GM21447 (cell line): ENCODE results near the gene KLHL36.
"Not testable (repeated sequence)": the region's sequence is repeated elsewhere in the genome, so short reads cannot be mapped to it uniquely, and the experiment has no call there.

Experiments
- ATAC-seq: cut with Tn5 transposase; IDR thresholded peaks from one replicate; pipeline ENCODE4 v1.9.1; 2021; ENCODE audit not compliant: unreplicated experiment

Gene KLHL36

GRCh38 chr16:84614968-84615813 is 33.1 kb upstream of the KLHL36 start:
- no peak for ATAC-seq

DNA sequence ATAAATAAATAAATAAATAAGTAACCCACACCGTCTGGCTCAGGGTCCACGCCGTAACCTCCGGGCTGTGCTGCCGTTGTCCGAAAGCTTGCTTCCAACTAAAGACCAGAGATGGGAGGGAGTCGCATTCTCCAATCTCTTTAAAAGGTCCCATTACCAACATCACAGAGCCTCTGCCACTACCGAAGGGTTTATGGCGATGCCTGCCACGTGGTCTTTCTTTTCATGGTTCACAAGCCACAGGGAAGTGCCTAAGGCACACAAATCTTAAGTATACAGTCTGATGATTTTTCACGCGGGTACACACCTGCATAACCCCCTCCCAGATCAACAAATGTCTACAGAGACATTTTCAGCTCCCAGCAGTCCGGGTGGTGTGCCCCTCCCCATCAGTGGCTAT is 31.8 kb upstream of the KLHL36 start:
- no peak for ATAC-seq

DNA sequence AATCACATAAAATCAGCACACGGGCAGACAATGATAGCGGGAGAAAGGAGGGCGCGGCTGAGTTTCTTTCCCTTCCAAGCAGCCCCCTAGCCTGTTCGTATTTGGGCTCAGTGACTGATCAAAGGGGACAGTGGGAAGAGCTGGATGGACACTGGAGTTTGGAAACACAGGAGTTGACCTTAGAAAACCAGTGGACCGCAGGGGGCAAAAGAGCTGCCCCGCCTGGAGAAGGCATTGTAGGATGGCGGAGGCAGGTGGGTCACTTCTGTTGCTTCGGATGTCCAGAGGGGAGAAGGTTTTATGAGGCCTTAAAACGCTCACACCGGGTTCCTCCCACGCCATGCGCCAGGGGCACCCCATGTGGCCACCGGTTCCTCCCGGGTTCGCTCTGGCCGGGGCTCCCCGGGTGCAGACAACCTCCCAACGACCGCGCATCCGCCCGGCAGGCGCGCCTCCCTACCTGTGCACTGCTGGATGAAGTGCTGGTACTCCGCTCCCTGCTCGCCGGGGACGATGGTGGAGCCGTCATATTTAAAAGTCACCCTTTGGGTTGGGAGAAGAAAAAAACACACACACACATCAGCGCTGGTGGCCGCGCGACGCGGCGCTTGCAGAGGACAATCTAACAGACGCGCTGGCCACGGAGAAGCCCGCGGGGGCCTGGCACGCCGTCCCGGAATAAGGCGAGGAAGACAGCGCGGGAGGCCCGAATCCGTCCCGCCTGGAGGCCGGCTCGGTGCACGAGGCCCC is 31.1 kb upstream of the KLHL36 start:
- peak; percentile 42 for ATAC-seq

DNA sequence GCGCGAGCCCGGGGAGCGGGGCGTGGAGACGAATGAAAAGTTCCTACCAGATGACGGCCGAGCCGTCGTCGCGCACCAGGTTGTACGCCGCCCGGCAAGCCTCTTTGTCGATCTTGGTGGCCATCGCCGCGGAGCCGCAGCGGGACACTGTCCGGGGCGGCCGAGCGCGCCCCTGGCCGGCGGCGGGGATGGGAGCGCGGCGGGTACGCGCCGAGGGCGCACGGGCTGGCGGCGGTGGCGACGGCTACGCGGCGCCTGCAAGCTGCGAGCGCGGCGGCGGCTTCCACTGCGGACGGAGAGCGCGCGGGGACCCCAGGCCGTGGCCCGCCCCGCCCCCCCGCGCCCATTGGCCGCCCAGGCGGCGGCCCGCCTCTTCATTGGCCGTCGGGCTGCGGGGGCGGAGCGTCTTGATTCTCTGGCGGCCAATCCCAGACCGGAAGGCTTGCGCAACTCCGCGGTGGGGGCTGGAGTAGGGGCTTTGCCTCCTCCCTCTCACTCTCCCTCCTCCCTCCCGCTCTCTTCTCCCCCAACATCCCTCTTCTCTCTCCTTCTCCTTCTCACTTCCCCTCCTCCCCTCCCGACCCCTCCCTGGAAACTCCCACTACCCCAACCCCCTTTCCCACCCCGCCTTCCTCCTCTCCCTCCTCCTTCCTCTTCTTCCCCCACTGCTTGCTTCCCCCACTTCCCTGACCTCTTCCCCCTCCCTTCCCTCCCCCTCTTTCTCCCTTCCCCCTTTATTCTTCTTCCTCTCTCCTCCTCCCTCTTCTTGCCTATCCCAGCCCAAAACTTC is 30.3 kb upstream of the KLHL36 start, which contains the start of gene COTL1:
TSS of gene COTL1 (minus strand) at position 288 of the 790 bp plus-strand sequence. CDS start at position 124, 164 bp downstream.
- peak; percentile 71 for ATAC-seq

GRCh38 chr16:84618581-84619460 is 29.5 kb upstream of the KLHL36 start:
- ATAC-seq: no peak

DNA sequence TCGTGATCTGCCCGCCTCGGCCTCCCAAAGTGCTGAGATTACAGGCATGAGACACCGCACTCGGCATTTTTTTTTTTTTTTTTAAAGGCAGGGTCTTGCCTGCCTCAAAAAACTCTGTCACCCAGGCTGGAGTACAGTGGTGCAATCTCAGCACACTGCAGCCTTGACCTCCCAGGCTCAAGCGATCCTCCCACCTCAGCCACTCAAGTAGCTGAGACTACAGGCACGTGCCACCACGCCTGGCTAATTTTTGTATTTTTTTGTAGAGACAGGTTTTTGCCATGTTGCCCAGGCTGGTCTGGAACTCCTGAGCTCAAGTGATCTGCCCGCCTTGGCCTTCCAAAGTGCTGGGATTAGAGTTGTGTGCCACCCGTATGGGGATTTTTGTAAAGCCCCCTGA is 27.4 kb upstream of the KLHL36 start:
- ATAC-seq: not testable (repeated sequence)

GRCh38 chr16:84625556-84625955 is 22.8 kb upstream of the KLHL36 start:
- ATAC-seq: no peak

DNA sequence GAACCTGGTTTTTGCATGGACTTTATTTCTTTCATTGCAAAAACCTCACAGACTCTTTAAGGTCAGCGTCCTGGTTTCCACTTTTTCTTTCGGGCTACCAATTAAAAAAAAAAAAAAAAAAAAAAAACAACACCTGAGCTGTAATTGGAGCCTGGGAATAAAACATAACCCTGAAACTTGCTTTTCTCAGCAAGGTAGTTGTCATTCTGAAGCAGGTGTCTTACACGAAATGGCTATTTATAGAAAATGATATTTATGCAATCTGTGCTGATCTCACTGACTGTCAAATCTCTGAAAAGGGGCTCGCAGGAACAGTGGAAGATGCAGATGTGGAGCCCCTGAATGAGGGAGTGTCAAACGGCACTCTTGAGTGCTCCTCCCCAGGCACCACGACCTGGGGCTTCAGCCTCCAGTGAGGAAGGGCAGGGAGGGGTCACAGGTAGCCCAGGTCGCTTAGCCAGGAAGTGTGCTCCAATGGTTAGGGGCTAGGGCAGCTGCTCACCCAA is 20.0 kb upstream of the KLHL36 start:
- no peak for ATAC-seq

DNA sequence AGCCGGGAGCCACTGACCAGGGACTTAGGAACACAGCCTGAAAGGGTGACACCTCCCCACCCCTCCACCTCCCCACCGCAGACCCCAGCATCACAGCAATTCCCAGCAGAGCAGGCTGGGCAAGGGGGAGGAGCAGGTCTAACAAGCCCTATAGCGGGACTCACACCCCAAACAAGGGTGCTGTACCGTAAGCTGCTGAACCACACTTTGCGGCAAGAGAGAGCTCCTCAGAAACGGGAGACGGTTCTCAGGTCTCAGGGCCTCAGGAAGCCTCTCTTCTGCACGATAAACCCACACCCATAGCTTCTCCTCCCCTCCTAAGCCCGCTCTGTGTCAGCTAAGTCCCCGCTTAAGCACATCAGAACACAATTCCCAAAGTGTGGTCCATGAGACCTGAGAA is 18.7 kb upstream of the KLHL36 start:
- ATAC-seq: no peak

DNA sequence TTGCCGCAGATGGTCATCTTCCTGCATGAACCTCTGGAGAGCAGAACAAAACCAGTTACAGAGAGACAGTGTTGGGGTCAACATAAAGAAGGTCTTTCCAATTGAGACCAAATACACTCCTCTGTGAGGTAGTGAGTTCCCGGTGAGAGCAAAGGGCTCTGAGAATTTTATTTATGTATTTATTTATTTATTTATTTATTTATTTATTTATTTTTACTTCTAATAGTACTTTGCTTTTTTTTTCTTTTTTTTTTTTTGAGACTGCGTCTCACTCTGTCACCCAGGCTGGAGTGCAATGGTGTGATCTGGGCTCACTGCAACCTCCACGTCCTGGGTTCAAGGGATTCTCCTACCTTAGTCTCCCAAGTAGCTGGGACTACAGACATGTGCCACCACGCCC is 18.3 kb upstream of the KLHL36 start:
- ATAC-seq: no peak

DNA sequence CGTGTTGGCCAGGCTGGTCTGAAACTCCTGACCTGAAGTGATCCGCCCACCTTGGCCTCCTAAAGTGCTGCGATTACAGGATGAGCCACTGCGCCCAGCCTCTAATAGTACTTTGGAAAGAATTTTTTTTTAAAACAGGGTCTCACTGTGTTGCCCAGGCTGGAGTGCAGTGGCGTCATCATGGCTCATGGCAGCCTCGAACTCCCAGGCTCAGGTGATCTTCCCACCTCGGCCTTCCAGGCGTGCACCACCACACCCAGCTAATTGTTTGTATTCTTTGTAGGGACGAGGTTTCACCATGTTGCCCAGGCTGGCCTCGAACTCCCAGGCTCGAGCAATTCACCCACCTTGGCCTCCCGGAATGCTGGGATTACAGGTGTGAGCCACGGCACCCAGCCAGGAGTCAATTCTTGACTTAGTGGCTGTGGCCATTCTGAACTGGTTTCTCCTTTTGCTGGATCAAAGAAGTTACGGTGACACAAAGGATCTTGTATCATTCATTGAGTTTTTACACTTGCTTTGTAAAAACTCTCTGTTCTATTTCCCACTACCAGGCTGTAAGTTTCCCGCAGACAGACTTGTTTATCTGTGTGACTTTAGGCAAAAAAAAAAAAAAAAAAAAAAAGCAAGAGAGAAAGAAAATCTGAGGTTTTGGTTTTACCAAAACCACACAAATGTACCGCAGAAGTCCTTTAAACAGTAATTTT is 17.7 kb upstream of the KLHL36 start:
- no peak for ATAC-seq

GRCh38 chr16:84631153-84631466 is 17.2 kb upstream of the KLHL36 start:
- ATAC-seq: no peak

DNA sequence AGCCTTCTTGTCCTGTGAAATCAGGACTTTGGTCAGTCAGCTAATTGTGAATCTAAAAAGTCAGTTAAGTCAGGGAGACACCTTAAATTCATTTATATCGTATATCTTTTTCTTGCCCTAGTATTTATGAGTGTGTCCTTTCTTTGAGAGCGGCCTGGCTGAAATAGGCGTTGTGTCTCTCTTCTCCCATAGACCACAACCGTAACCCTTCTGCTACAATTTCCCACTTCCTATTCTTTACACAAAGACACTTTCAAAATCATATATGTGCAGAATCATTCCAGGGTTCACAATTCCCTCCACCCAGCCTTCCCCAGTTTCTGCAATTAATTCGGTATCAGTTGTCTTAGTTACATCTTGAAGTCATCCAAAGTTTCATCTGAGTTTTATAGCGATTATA is 16.4 kb upstream of the KLHL36 start:
- no peak for ATAC-seq

DNA sequence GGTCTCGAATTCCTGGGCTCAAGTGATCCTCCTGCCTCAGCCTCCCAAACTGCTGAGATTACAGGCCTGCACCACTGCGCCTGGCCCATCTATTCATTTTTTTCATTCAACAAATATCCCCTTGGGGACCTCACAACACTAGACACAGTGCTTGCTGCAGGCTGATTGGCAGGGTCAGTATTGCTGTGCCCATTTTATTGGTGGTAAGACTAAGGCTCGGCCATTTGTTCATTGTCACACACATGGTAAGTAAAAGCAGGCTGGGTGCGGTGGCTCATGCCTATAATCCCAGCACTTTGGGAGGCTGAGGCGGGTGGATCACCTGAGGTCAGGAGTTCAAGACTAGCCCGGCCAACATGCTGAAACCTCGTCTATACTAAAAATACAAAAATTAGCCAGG is 15.4 kb upstream of the KLHL36 start:
- not testable (repeated sequence) for ATAC-seq

DNA sequence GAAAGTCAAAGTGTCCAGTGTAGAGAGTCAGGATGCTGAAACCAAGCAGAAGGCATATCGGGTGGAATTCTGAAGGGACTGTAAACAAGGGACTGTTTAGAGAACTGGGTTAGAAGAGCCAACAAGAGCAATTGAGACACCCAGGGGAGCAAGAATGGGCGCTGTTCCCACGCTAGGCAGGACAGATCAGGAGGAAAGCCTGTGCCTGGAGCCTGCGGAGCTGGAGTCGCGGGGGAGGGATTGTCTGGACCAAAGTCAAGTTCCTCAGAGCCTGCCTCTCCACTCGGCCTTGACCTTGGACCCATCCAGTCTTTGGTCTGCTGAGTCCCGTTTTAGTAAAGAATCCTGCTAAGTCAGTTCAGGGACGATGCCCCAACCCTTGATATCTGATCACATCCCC is 14.7 kb upstream of the KLHL36 start:
- no peak for ATAC-seq

GRCh38 chr16:84635702-84636101 is 12.6 kb upstream of the KLHL36 start:
- ATAC-seq: no peak

DNA sequence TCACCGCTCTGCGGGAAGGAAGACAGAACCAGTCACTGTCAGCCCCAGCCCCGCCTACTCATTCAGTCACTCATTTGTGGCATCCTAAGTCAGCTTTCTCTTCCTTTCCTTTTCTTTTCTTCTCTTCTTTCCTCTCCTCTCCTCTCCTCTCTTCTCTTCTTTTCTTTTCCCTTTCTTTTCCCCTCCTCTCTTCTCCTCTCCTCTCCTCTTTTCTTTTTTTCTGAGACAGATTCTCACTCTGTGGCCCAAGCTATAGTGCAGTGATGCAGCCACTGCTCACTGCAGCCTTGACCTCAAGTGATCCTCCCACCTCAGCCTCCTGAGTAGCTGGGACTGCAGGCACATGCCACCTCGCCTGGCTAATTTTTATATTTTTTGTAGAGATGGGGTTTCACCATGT is 10.6 kb upstream of the KLHL36 start:
- no peak for ATAC-seq

GRCh38 chr16:84638231-84638806 is 10.0 kb upstream of the KLHL36 start:
- ATAC-seq: no peak

DNA sequence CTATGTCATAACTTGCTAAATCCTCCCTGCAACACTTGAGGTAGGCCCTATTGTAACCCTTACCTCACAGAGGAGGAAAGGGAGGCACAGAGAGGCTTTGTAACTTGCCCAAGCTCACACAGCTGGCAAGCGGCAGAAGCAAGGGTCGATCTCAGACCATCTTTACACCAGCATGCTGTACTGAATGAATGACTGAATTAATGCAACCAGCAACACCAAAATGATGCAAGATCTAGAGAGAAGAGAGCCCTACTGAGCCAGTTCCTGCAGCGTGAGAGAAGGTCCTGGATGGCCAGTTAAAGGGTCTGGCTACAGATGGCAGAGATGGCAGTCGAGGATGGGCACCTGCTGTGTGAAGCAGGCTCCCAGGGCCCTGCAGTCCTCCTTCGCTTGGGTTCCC is 8.2 kb upstream of the KLHL36 start:
- no peak for ATAC-seq
